Nephron (organoid): Measurements from ENCODE around the gene ACVR1.
A peak's percentile ranks its signal among the peaks of the same experiment; 100 is the strongest.

Experiments used
- H3K27ac Mint-ChIP-seq, 3 experiments: 2 replicates each; pipeline ENCODE4 v1.8.0; 2020; ENCODE audit warnings: mixed read lengths in 3 of 3, mild to moderate bottlenecking in 2 of 3, moderate library complexity in 1 of 3
- H3K27me3 Mint-ChIP-seq: 2 replicates; pipeline ENCODE4 v1.8.0; 2021; ENCODE audit warnings: low read depth, mild to moderate bottlenecking, moderate library complexity, mixed read lengths
- H3K36me3 Mint-ChIP-seq: 2 replicates; pipeline ENCODE4 v1.8.0; 2020; ENCODE audit warnings: low read depth, mixed read lengths
- H3K4me1 Mint-ChIP-seq: 2 replicates; pipeline ENCODE4 v1.8.0; 2020; ENCODE audit warnings: mixed read lengths
- H3K4me3 Mint-ChIP-seq, 3 experiments: 2 replicates each; pipeline ENCODE4 v1.8.0; 2020; ENCODE audit warnings: mild to moderate bottlenecking in 3 of 3, mixed read lengths in 3 of 3, moderate library complexity in 2 of 3
- H3K9me3 Mint-ChIP-seq: 2 replicates; pipeline ENCODE4 v1.8.0; 2020; ENCODE audit warnings: mixed read lengths
- TF ChIP-seq, protein P1 (sequence below), 3 experiments: fragments of 200-600 bp; sonication (generic); IDR thresholded peaks; one replicate each; pipeline ENCODE4 v1.5.0; 2021; ENCODE audit warnings: antibody characterized with exemption in 3 of 3; ENCODE audit not compliant: unreplicated experiment in 3 of 3

Gene ACVR1

DNA sequence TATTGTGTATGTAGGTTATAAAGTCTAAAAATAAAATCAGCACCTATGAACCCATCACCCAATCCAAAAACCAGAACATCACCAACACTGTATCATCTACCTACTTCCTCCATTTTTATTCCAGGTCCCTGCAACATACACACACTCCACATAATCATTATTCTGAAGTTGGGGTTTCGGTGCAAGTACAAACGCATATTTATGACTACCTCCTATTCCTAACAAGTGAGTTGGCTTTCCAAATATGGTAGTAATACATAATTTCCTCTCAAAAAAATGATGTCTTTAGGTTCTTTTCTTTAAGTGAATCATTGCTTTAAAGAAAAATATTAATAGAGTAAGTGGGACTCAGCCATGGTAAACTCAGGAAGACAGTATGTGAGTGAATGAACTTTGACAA lies 3.3 kb downstream of the ACVR1 start:
- Mint-ChIP-seq H3K4me3 (peak overlapping the region; percentile 98 to 100 (median 100)), H3K36me3 (no peaks in the 10 kb centered on the region), H3K27me3 (peaks cover 3% of the 10 kb centered on the region), H3K27ac (peak overlapping the region in 1 of 3 experiments; percentile 99), H3K4me1 (peaks cover 41% of the 10 kb centered on the region), H3K9me3 (no peaks in the 10 kb centered on the region)
- TF ChIP-seq, protein P1, sequence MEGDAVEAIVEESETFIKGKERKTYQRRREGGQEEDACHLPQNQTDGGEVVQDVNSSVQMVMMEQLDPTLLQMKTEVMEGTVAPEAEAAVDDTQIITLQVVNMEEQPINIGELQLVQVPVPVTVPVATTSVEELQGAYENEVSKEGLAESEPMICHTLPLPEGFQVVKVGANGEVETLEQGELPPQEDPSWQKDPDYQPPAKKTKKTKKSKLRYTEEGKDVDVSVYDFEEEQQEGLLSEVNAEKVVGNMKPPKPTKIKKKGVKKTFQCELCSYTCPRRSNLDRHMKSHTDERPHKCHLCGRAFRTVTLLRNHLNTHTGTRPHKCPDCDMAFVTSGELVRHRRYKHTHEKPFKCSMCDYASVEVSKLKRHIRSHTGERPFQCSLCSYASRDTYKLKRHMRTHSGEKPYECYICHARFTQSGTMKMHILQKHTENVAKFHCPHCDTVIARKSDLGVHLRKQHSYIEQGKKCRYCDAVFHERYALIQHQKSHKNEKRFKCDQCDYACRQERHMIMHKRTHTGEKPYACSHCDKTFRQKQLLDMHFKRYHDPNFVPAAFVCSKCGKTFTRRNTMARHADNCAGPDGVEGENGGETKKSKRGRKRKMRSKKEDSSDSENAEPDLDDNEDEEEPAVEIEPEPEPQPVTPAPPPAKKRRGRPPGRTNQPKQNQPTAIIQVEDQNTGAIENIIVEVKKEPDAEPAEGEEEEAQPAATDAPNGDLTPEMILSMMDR (IDR thresholded peaks at IDR 0.05; ENCODE audit: unreplicated experiment in 3 of 3) = no peak

DNA sequence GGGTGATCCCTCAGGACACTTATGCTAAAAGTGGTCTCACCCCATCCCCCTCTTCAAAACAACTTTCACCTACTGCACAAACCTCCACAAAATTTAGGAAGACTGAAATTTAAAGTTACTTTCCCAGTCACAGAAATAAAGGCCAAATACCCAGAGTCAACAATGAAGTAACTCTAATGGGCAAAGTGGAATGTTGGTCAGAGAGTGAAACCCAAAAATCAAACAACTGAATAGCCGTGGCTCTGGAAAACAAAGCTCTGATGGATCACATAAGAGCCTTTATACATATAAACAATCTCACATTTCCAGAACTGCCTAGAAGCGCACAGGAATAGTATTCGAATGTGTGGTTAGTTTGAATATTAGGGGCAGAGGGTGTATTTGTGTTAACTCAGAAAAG lies 4.7 kb downstream of the ACVR1 start:
- Mint-ChIP-seq H3K4me3 (peak overlapping the region in 1 of 3 experiments; percentile 33), H3K36me3 (no peaks in the 10 kb centered on the region), H3K27ac (no peak overlapping the region), H3K9me3 (no peaks in the 10 kb centered on the region), H3K27me3 (peaks cover 3% of the 10 kb centered on the region), H3K4me1 (peaks cover 43% of the 10 kb centered on the region)
- TF ChIP-seq, protein P1 (IDR thresholded peaks at IDR 0.05; ENCODE audit: unreplicated experiment in 3 of 3) = no peak

DNA sequence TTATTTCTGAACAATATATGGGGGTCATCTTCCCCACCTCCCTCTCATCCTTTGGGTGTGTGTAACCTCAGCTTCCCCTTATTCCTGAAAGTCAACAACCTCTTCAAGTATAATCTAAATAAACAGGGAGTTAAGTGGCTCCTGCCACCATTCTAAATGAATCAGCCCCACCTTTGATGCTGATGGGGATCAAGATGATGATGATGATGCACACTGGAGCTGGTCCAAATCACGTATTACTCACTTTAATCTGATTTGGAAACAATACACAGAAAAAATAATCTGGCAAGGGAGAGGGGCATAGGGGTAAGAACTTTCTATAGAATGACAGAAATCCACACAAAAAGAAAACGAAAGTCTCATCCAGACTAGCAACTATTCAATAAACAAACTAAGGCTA lies 7.1 kb downstream of the ACVR1 start:
- Mint-ChIP-seq H3K27ac (no peak overlapping the region), H3K36me3 (no peaks in the 10 kb centered on the region), H3K9me3 (no peaks in the 10 kb centered on the region), H3K4me1 (peaks cover 42% of the 10 kb centered on the region), H3K27me3 (peaks cover 3% of the 10 kb centered on the region), H3K4me3 (no peak overlapping the region)
- TF ChIP-seq, protein P1 (IDR thresholded peaks at IDR 0.05; ENCODE audit: unreplicated experiment in 3 of 3) = no peak

DNA sequence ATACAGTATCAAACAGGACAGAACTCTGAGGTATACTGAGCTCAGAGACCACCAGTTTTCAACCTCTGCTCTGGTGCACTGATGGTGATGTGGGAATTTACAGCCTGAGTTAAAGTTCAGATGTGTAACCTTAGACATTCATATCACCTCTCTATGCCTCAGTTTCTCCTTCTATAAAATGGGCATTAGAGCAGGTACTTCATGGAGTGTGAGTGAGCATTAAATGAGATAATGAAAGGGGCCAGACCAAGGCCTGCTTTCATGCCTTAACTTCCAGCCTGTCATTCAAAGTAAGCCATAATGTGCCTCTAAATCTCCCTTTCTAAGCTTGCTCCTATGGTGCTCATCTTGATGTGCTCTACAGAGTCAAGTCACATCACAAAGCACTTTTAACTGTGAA lies 8.4 kb downstream of the ACVR1 start:
- H3K36me3 Mint-ChIP-seq = no peaks in the 10 kb centered on the region
- H3K27me3 Mint-ChIP-seq = peaks cover 3% of the 10 kb centered on the region
- TF ChIP-seq, protein P1 (IDR thresholded peaks at IDR 0.05; ENCODE audit: unreplicated experiment in 3 of 3) = no peak
- no peak overlapping the region for H3K4me3 Mint-ChIP-seq
- H3K9me3 Mint-ChIP-seq = no peaks in the 10 kb centered on the region
- peaks cover 29% of the 10 kb centered on the region for H3K4me1 Mint-ChIP-seq
- no peak overlapping the region for H3K27ac Mint-ChIP-seq

DNA sequence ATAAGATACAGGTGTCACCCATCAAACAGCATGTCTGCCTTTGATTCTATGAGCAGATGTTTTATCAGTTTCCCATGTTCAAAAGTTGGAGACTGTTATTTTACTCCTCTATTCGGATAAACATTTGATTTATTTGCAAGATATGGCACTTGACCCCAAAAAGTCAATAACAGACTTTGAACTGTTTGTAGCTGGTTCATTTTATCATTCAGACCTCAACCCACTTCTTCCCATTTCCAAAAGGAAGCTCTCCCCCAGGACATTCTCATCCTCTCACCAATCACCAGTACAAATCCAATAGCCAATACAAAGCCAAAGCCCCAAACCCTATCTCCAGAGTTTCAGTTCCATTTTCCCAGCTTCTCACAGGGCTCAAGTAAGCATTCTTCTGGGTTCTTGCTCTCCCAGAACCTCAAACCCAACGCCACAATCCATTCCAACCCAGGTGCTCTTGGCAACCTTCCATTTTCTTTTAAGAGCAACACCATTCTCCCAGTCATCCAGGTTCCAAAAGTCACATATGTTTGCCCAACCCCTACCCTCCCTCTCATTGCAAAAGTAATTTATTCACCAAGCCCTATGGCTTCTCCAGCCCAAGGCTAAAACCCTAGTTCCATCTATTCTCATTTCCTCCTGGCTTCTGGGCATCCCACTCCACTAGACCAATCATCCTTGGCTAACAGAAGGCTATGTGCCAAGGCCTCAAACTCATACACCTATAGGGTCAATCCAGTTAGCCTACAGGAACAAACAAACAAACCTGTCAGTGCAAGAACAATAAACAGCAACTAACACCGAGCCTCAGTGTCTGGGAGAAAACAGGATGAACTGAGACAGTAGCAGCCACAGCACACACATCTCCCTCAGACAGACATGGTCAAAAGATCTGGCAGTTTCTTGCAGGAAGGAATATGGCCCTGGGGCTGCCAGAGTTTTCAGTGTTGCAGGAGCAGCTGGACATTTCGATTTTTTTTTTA lies 9.2 kb downstream of the ACVR1 start:
- no peak overlapping the region for H3K4me3 Mint-ChIP-seq
- no peaks in the 10 kb centered on the region for H3K36me3 Mint-ChIP-seq
- peaks cover 29% of the 10 kb centered on the region for H3K4me1 Mint-ChIP-seq
- H3K27me3 Mint-ChIP-seq = peaks cover 3% of the 10 kb centered on the region
- peak overlapping the region in 2 of 3 experiments; percentile 10 to 29 for H3K27ac Mint-ChIP-seq
- H3K9me3 Mint-ChIP-seq = no peaks in the 10 kb centered on the region
- TF ChIP-seq, protein P1 (IDR thresholded peaks at IDR 0.05; ENCODE audit: unreplicated experiment in 3 of 3) = no peak
